K562 (cell line): ENCODE data around the gene ANTKMT. TPM values are rescaled to one million over a fixed set of nuclear protein-coding genes. Genes with fewer than 3 reads are reported as not detected.

Experiments
- ATAC-seq: fragments of 200-7000 bp; cut with Tn5 transposase; 3 replicates; pipeline ENCODE4 v1.9.1; 2020; ENCODE audit warnings: moderate library complexity
- BruUV-seq: library from RNA; stranded (reverse); fragments of 400-500 nt; replicated peaks from 2 replicates; lab custom pipeline; 2021; lab: Mats Ljungman, UMichigan
- CTCF ChIA-PET: fragments of 300-600 bp; formaldehyde crosslinking; extraction: SDS; loops from one replicate; lab custom pipeline; 2021; ENCODE audit warnings: low intra/inter-chr PET ratio; lab: Yijun Ruan, JAX
- POLR2A ChIA-PET: fragments of 300-600, 350-650 bp; sonication (Branson Sonifier 250); formaldehyde crosslinking; extraction: SDS; loops from one replicate; lab custom pipeline; 2021; ENCODE audit warnings: antibody characterized with exemption, inconsistent platforms; lab: Yijun Ruan, JAX
- DNase-seq, 4 experiments: peaks; one replicate each; pipeline versions ENCODE4 v3.0.0 to v3.0.0-alpha.2; 2011 to 2018; ENCODE audit warnings: low spot score in 3 of 4, mixed read lengths in 3 of 4; ENCODE audit errors: extremely low read depth in 1 of 4
- FAIRE-seq: peaks from 2 replicates; lab custom pipeline; 2011; peaks lifted over from hg19 to GRCh38; lab: Jason Lieb, UNC
- H2AFZ ChIP-seq: 2 replicates; pipeline ENCODE4 v1.6.0; 2011; ENCODE audit warnings: low read depth, low read length, control low read depth, inconsistent platforms
- H3K27ac ChIP-seq: fragments of 200-600 bp; 3 replicates; pipeline ENCODE4 v1.8.0; 2011; ENCODE audit warnings: low read depth, mild to moderate bottlenecking, control low read depth, inconsistent platforms, low read length, moderate library complexity, mixed read lengths; ENCODE audit errors: extremely low read depth
- H3K27me3 ChIP-seq, 2 experiments: fragments of 300-600 bp in 1 of 2; 2 replicates in 1 of 2; 3 replicates in 1 of 2; pipeline versions ENCODE4 v1.6.0 to v1.8.0; 2011; ENCODE audit warnings: inconsistent platforms in 2 of 2, low read length in 2 of 2, mild to moderate bottlenecking in 1 of 2, mixed read lengths in 1 of 2, moderate library complexity in 1 of 2; ENCODE audit not compliant: control insufficient read depth in 2 of 2, insufficient read depth in 2 of 2
- H3K36me3 ChIP-seq: fragments of 300-600 bp; 3 replicates; pipeline ENCODE4 v1.8.0; 2011; ENCODE audit warnings: mild to moderate bottlenecking, low read length, inconsistent platforms; ENCODE audit not compliant: control insufficient read depth, insufficient read depth
- H3K4me1 ChIP-seq, 2 experiments: fragments of 200-600 bp in 1 of 2; replicated peaks in 1 of 2; 2 replicates in 1 of 2; 3 replicates in 1 of 2; pipeline versions ENCODE4 v1.5.1 to v1.8.0; 2011; ENCODE audit warnings: inconsistent platforms in 2 of 2, low read length in 2 of 2, mild to moderate bottlenecking in 1 of 2, mixed read lengths in 1 of 2, moderate library complexity in 1 of 2; ENCODE audit not compliant: control insufficient read depth in 2 of 2, insufficient read depth in 2 of 2
- H3K4me2 ChIP-seq: 2 replicates; pipeline ENCODE4 v1.6.1; 2011; ENCODE audit warnings: low read length, control low read depth, inconsistent platforms, mixed read lengths; ENCODE audit not compliant: insufficient read depth
- H3K4me3 ChIP-seq: fragments of 200-600 bp; sonication (generic), shearing (Covaris generic); 2 replicates; pipeline ENCODE4 v1.5.1; 2016; ENCODE audit warnings: control low read depth, inconsistent platforms
- H3K79me2 ChIP-seq: fragments of 200-600 bp; 3 replicates; pipeline ENCODE4 v1.8.0; 2011; ENCODE audit warnings: low read length, inconsistent platforms; ENCODE audit not compliant: control insufficient read depth, insufficient read depth
- H3K9ac ChIP-seq, 2 experiments: 2 replicates each; pipeline versions ENCODE4 v1.6.0 to v1.6.1; 2011; ENCODE audit warnings: low read depth in 2 of 2, low read length in 2 of 2, control low read depth in 1 of 2, inconsistent platforms in 1 of 2, mild to moderate bottlenecking in 1 of 2, mixed read lengths in 1 of 2; ENCODE audit not compliant: insufficient read depth in 1 of 2
- H3K9me1 ChIP-seq: one replicate; pipeline ENCODE4 v1.6.0; 2011; ENCODE audit warnings: inconsistent platforms, mild to moderate bottlenecking, low read length, moderate library complexity; ENCODE audit not compliant: control insufficient read depth, insufficient read depth
- H3K9me3 ChIP-seq: replicated peaks from 2 replicates; pipeline ENCODE4 v1.5.1; 2011; ENCODE audit warnings: low read depth, low read length, inconsistent platforms; ENCODE audit not compliant: control insufficient read depth, insufficient read depth
- H4K20me1 ChIP-seq: replicated peaks from 2 replicates; pipeline ENCODE4 v1.6.1; 2011; ENCODE audit warnings: low read length, inconsistent platforms, mixed read lengths; ENCODE audit not compliant: control insufficient read depth, insufficient read depth
- ARID3B ChIP-seq: fragments of 250-450 bp; sonication (Bioruptor Pico); IDR thresholded peaks from 2 replicates; pipeline ENCODE4 v1.4.0; 2020; ENCODE audit warnings: borderline replicate concordance
- ATF1 ChIP-seq, 2 experiments: fragments of 450-650 bp in 1 of 2; IDR thresholded peaks; 2 replicates each; pipeline ENCODE4 v1.6.1; 2016; ENCODE audit warnings: missing compliant biosample characterization in 1 of 2, missing genetic modification characterization in 1 of 2
- FIP1L1 ChIP-seq: fragments of 200-400 bp; formaldehyde crosslinking; IDR thresholded peaks from 2 replicates; pipeline ENCODE4 v1.6.1; 2018; ENCODE audit warnings: mild to moderate bottlenecking, low read depth, low read length; ENCODE audit not compliant: poor library complexity, severe bottlenecking
- HDAC2 ChIP-seq: fragments of 450-650 bp; IDR thresholded peaks from 2 replicates; pipeline ENCODE4 v1.6.1; 2016; ENCODE audit warnings: mild to moderate bottlenecking
- KDM5B ChIP-seq: fragments of 200-600 bp; sonication (generic); IDR thresholded peaks from 2 replicates; pipeline ENCODE4 v1.6.1; 2012; ENCODE audit warnings: low read depth, mild to moderate bottlenecking, moderate library complexity, low read length, control low read depth, inconsistent platforms; ENCODE audit not compliant: insufficient replicate concordance
- L3MBTL2 ChIP-seq: fragments of 450-650 bp; IDR thresholded peaks from 2 replicates; pipeline ENCODE4 v1.6.1; 2016; ENCODE audit warnings: mild to moderate bottlenecking, moderate library complexity
- MAZ ChIP-seq, 2 experiments: fragments of 450-650 bp in 1 of 2; sonication (generic) in 1 of 2; formaldehyde crosslinking; IDR thresholded peaks in 1 of 2; conservative IDR thresholded peaks in 1 of 2; 2 replicates each; pipeline versions ENCODE4 v1.4.0 to v1.5.0; 2020; ENCODE audit warnings: mild to moderate bottlenecking in 1 of 2, missing genetic modification reagents in 1 of 2
- MLLT1 ChIP-seq, 2 experiments: fragments of 450-650 bp; IDR thresholded peaks; 2 replicates each; pipeline ENCODE4 v1.6.1; 2016
- RBBP5 ChIP-seq: fragments of 200-600 bp; sonication (generic); IDR thresholded peaks from 2 replicates; pipeline ENCODE4 v1.6.1; 2012; ENCODE audit warnings: borderline replicate concordance, mild to moderate bottlenecking, low read length, control low read depth, inconsistent platforms; ENCODE audit not compliant: insufficient read depth, poor library complexity, severe bottlenecking
- RCOR1 ChIP-seq, 2 experiments: IDR thresholded peaks; 2 replicates each; pipeline ENCODE4 v1.6.1; 2012; ENCODE audit warnings: low read depth in 2 of 2, low read length in 2 of 2, borderline replicate concordance in 1 of 2, improper control_type of control experiment in 1 of 2
- YY1 ChIP-seq, 3 experiments: IDR thresholded peaks; 2 replicates each; pipeline ENCODE4 v1.6.1; 2011; ENCODE audit warnings: low read length in 2 of 3, mild to moderate bottlenecking in 2 of 3, moderate library complexity in 2 of 3, borderline replicate concordance in 1 of 3, control low read depth in 1 of 3, low read depth in 1 of 3; ENCODE audit not compliant: insufficient read depth in 3 of 3, insufficient replicate concordance in 2 of 3, control insufficient read depth in 1 of 3, insufficient read length in 1 of 3; ENCODE audit errors: extremely low read depth in 1 of 3
- ZBTB33 ChIP-seq: sonication (generic); formaldehyde crosslinking; IDR thresholded peaks from 2 replicates; pipeline ENCODE4 v1.8.1; 2023; ENCODE audit warnings: mild to moderate bottlenecking, missing genetic modification reagents
- WGBS: fragments of 100-300 bp; shearing (Covaris generic); methylation state at CpG from one replicate; pipeline ENCODE4 v1.1.6; 2016; ENCODE audit warnings: low coverage, mixed read lengths; ENCODE audit not compliant: insufficient coverage; ENCODE audit errors: missing lambda C conversion rate; 5-methylcytosine and 5-hydroxymethylcytosine counted together
- in situ Hi-C: fragments of 300-500 bp; cut with MboI; formaldehyde crosslinking; loops from 4 replicates; pipeline ENCODE4 v1.15.0; 2018; ENCODE audit warnings: inconsistent platforms, mixed read lengths
- intact Hi-C: fragments of 100-400 bp; cut with micrococcal nuclease; formaldehyde crosslinking; loops from 2 replicates; pipeline ENCODE4 v1.14.2; 2022
- polyA plus RNA-seq, 8 experiments: library from polyadenylated mRNA; depleted of rRNA in 4 of 8; stranded (reverse) in 5 of 8; unstranded in 3 of 8; fragments of >200 nt; fragmentation: Nextera tagmentation in 2 of 8; fragmentation: Illumina TruSeq in 1 of 8; extraction: Ambion mirVana in 2 of 8; extraction: Trizol in 1 of 8; gene quantifications; 2 replicates each; pipeline versions ENCODE4 v1.2.1 to v1.2.3, GENCODE V29; 2011 to 2014; ENCODE audit warnings: inconsistent platforms in 1 of 8, missing spikeins in 1 of 8
- total RNA-seq, 7 experiments: library from RNA; depleted of rRNA in 6 of 7; stranded (reverse); fragments of >200 nt in 6 of 7; fragmentation: Illumina TruSeq in 2 of 7; extraction: Trizol in 2 of 7; gene quantifications; 2 replicates each; pipeline versions ENCODE4 v1.2.1 to v1.2.3, GENCODE V29; 2011 to 2021; ENCODE audit warnings: low replicate concordance in 1 of 7

ANTKMT gene
- total and polyA plus RNA-seq, 9 of the 15 experiments (the other 6 are each of a cell fraction or from before 2014, with no cell fraction given): 0.58 to 217 (median 19.1) TPM

- ChIA-PET CTCF (no interaction called here), POLR2A (interaction anchor here (0.5 to 1.7 kb wide), 7 partner anchors 9 to 305 kb away, joined by 3 to 6 read pairs (median 4); partner anchors contain the start of genes JMJD8 and MRPL28)
- Histone ChIP-seq H3K9ac (peak within 1 kb of the TSS; percentile 32 to 93; a peak in 3 of 4 replicates), H3K79me2 (peaks cover 8% of the 10 kb centered on the region), H3K4me1 (peaks cover 22 to 96% of the 10 kb centered on the region in 2 experiments), H3K36me3 (peaks cover 50% of the 10 kb centered on the region), H2AFZ (peak within 1 kb of the TSS; percentile 86), H3K4me3 (peak within 1 kb of the TSS; percentile 52), H3K4me2 (peak within 1 kb of the TSS; percentile 79), H3K9me1 (no peaks in the 10 kb centered on the region), H3K27ac (peak within 1 kb of the TSS; percentile 72), H3K9me3 (no peaks in the 10 kb centered on the region), H4K20me1 (0 out of 2 replicates have a peak, but pooled peaks cover 4% of the 10 kb centered on the region), H3K27me3 (no peaks in the 10 kb centered on the region)
- intact Hi-C loops (loop anchor here (5.0 kb wide), 1 partner anchor 38 kb away; the partner anchor contains the start of gene METTL26), in situ Hi-C loops (loop anchor here (10.0 kb wide), 1 partner anchor 280 kb away; the partner anchor contains the start of gene NME4)
- DNase-seq (peak; percentile 53 to 90 (median 68)), FAIRE-seq (peak; percentile 88), ATAC-seq (peak; percentile 66)
- BruUV-seq: no TSS peak
- WGBS: 3% methylated on average over 36 of the region's 73 CpGs
- TF ChIP-seq MAZ (CRISPR knock-in tag; conservative IDR thresholded peaks at IDR 0.05 in 1 of 2, IDR thresholded peaks at IDR 0.05 in 1 of 2) (peak; percentile 76 to 87), MLLT1 (IDR thresholded peaks at IDR 0.05) (peak in 1 of 2 experiments; percentile 32; a peak in 1 of 4 replicates), ZBTB33 (peak; percentile 37; the same call in 1 of the 2 replicates), HDAC2 (peak; percentile 94), ARID3B (CRISPR knock-in tag) (no peak), YY1 (IDR thresholded peaks at IDR 0.05; ENCODE audit: borderline replicate concordance in 1 of 3, control insufficient read depth in 1 of 3, extremely low read depth in 1 of 3, insufficient read depth in 3 of 3, insufficient read length in 1 of 3, insufficient replicate concordance in 2 of 3, low read depth in 1 of 3, low read length in 2 of 3) (peak in 2 of 3 experiments; percentile 5 to 13), RBBP5 (peak; percentile 53), L3MBTL2 (peak; percentile 42; the same call in 1 of the 2 replicates), RCOR1 (IDR thresholded peaks at IDR 0.05; ENCODE audit: borderline replicate concordance in 1 of 2, low read depth in 2 of 2, low read length in 2 of 2) (peak; percentile 42 to 82), KDM5B (peak; percentile 54), ATF1 (CRISPR knock-in tag; IDR thresholded peaks at IDR 0.05) (no peak), ATF1 (tag; IDR thresholded peaks at IDR 0.05) (peak; percentile 64), FIP1L1 (peak; percentile 63)
Observed at GRCh38 chr16:674968-675883, 45.7 kb upstream of the ANTKMT start, which contains the start of gene RHBDL1. TSS of gene RHBDL1 (plus strand) at chr16:675671. CDS start at chr16:675791, 120 bp downstream.
